HG03280 (cell line): ENCODE results near the gene PLXNB1.
A peak's percentile ranks its signal among the peaks of the same experiment; 100 is the strongest.
"Not testable (repeated sequence)": the region's sequence is repeated elsewhere in the genome, so short reads cannot be mapped to it uniquely, and the experiment has no call there.

Source experiments
- ATAC-seq: cut with Tn5 transposase; IDR thresholded peaks from one replicate; pipeline ENCODE4 v1.9.1; 2021; ENCODE audit warnings: mild to moderate bottlenecking, moderate library complexity; ENCODE audit not compliant: unreplicated experiment

PLXNB1 gene

GRCh38 chr3:48464713-48465221 is 34.9 kb upstream of the PLXNB1 start:
- ATAC-seq: no peak

DNA sequence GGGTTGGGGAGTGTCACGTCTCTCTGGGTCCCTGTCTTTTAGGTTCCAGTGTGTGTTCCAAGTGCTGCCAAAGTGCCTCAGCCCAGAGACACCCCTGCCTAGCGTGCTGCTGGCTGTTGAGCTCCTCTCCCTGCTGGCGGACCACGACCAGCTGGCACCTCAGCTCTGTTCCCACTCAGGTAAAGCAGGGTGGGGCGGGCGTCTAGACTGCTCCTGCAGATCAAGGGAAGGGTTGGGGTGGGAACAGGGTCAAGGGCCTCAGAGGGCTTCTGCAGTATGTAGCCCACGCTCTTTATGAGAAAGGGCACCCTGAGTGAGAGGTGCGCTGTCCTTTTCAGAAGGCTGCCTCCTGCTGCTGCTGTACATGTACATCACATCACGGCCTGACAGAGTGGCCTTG is 33.8 kb upstream of the PLXNB1 start:
- no peak for ATAC-seq

GRCh38 chr3:48461767-48462166 is 31.9 kb upstream of the PLXNB1 start:
- not testable (repeated sequence) for ATAC-seq

DNA sequence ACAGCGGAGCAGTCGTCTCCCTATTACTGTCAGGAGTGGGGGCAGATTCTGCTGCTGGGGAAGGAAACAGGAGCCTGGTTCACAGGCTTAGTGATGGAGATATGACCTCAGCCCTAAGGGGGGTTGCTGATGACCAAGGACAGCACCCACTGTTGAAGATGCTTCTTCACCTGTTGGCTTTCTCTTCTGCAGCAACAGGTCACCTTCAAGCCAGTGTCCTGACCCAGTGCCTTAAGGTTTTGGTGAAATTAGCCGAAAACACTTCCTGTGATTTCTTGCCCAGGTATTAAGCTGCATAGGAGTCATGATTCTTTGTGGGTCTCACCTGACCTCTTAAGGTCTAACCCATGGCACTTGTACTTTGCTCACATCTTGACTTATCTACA is 30.6 kb upstream of the PLXNB1 start:
- no peak for ATAC-seq

DNA sequence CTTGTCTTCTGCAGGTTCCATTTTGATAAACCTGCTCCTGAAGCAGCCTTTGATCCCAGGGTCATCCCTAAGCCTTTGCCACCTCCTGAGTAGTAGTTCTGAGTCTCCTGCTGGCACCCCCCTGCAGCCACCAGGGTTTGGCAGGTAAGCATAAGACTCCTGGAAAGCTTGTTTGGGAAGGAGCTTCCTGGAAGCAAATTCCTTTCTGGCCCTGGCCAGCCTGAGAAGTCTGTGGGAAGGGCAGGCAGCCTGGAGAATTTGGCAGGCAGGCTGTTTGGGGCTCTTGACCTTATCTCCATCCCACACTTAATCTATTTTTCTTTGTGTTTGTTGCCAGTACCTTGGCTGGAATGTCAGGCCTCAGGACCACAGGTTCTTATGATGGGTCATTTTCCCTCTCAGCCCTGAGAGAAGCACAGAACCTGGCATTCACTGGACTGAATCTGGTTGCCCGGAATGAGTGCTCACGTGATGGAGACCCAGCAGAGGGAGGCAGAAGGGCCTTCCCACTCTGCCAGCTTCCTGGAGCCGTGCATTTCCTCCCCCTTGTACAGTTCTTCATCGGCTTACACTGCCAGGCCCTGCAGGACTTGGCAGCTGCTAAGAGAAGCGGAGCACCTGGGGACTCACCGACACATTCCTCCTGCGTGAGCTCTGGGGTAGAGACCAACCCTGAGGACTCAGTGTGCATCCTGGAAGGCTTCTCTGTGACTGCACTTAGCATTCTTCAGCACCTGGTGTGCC is 30.1 kb upstream of the PLXNB1 start:
- ATAC-seq: no peak

- ATAC-seq: no peak
Measured at GRCh38 chr3:48459331-48459730, 29.4 kb upstream of the PLXNB1 start.

- no peak for ATAC-seq
Measured at GRCh38 chr3:48456456-48456855, 26.6 kb upstream of the PLXNB1 start.

- ATAC-seq: no peak
Measured at GRCh38 chr3:48451270-48451669, 21.4 kb upstream of the PLXNB1 start.

GRCh38 chr3:48446425-48447193 is 16.7 kb upstream of the PLXNB1 start, which contains the start of gene ATRIP:
ATRIP (plus strand) TSS chr3:48446737; CDS start chr3:48446846, 109 bp downstream.
- peak; percentile 91 for ATAC-seq

DNA sequence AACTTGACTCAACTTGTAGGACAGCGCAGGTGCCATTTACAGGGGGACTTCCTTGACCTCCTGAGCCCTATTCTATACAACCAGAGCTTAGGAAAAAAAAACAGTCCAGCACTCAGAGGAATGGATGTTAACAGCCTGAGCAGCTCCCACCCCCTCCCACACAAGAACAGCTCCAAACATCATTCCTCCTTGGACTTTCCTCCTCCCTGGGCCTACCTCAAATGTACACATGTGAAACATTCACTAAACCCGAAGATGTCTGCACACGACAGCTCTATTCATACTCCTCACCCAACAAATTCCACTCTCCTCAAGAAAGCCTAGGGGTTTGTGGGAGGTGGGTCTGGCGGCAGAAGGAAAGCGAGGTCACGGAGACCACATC is 16.1 kb upstream of the PLXNB1 start:
- ATAC-seq: no peak

DNA sequence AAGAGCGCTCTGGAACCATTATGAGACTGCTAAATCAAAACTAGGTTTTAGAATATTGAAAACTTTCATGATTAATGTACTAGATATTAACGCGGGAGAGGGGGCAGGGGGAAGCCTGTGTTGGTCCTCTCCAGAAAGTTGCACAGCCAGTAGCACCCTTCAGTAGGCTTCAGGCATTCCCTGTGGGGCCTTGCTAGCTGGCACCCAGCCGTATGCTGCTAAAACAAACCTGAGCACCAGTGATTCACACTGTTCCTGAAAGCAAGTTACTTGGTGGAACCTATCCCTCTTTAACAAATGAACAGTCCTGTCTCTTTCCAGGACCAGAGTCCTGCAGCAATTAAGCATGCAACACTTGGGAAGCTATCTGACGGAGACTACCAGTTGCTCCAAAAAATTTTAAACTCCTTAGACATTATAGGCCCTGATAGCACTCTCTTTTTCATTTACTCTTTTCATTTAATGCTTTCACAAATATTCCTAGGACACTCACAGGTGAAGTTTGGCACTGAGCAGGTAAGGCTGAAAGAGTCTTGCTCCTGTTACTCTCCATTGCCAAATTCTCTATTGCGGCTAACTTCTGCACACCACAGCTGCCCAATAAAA is 15.5 kb upstream of the PLXNB1 start:
- ATAC-seq: no peak

GRCh38 chr3:48441940-48442339 is 12.1 kb upstream of the PLXNB1 start:
- no peak for ATAC-seq

GRCh38 chr3:48440590-48440958 is 10.7 kb upstream of the PLXNB1 start:
- ATAC-seq: no peak

GRCh38 chr3:48439820-48440589 is 10.1 kb upstream of the PLXNB1 start, which contains the start of the genes CCDC51 and TMA7:
CCDC51 (minus strand) TSS chr3:48440119; CDS start chr3:48435128, 4,991 bp downstream.
TMA7 (plus strand) TSS chr3:48440257; CDS start chr3:48440297, 40 bp downstream.
- peak; percentile 99 for ATAC-seq

GRCh38 chr3:48437812-48438211 is 7.9 kb upstream of the PLXNB1 start:
- no peak for ATAC-seq

- ATAC-seq: no peak
Measured at GRCh38 chr3:48436855-48437254, 7.0 kb upstream of the PLXNB1 start.

GRCh38 chr3:48436477-48436787 is 6.5 kb upstream of the PLXNB1 start:
- ATAC-seq: no peak

DNA sequence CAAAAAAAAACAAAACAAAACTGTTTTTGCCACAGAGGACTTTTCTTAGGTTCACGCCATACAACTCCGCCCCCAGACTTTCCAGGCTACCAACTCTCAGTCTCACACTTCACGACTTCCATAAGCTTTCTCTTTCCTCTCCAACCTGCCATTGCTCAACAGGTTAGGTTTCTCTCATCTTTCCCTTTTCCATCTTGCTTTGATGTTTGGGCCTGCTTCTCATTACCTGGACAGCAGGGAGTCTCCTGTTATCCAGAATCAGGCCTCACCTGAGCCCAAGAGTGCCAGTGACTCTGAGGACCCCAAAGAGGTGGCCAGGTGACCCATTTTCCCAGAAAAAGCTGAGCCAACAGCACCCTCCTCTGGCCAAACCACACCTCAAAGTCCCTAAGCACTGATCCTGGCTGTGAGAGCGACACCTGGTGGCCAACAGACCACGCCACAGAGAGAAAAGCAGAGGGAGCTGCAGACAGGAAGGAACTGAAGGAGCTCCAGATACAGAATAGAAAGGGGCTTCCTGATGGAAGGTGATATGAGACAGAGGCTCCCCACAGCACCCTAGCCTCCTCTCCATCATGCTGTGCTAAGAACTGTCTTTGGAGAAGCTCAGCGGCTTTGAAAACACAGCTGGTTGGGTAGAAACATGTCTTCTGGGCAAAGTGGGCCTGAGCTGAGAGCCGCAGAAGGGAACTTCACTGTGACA is 6.0 kb upstream of the PLXNB1 start:
- no peak for ATAC-seq

DNA sequence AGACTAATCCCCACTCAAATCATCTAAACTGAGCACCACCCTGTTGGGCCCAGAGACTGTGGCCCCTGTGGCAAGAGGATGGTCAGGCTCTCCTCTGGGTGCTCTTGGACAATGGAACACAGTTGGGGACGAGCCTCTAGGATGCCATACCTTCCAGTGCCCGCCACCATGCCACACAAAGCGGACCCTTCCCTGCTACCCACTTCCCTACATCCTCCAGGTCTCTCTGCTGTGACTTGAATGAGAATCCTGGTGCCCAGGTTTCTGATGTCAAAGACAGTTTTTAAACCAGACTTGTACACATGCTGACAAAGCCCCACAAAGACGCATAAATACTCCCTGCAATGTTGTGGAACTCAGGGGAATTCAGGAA is 5.3 kb upstream of the PLXNB1 start:
- no peak for ATAC-seq

GRCh38 chr3:48434591-48435222 is 4.8 kb upstream of the PLXNB1 start:
- ATAC-seq: no peak
